ENCODE data around the gene DOCK10. TPM values are rescaled to one million over a fixed set of nuclear protein-coding genes. Genes with fewer than 3 reads are reported as not detected.
A peak's percentile ranks its signal among the peaks of the same experiment; 100 is the strongest.

The DOCK10 gene
- total and polyA plus RNA-seq, 7 donors, result 3.0 to 11.4 (median 5.4) TPM

DNA sequence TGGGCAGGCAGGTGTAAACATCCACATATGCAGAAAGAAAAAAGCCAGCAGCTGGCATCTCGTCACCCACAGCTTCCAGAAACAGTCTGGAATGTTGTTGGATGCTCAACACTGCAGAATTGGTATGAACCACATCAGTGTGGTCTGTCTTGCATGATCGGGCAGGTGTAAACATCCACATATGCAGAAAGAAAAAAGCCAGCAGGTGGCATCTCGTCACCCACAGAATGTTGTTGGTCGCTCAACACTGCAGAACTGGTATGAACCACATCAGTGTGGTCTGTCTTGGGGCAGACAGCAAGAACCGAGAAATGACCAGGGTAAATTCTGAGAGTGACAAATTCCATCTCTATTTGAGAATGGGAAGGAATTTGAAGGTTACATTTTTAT lies 39.6 kb downstream of the DOCK10 start:
- TF ChIP-seq EP300 (IDR thresholded peaks at IDR 0.05), result no peak
- TF ChIP-seq, protein P1, sequence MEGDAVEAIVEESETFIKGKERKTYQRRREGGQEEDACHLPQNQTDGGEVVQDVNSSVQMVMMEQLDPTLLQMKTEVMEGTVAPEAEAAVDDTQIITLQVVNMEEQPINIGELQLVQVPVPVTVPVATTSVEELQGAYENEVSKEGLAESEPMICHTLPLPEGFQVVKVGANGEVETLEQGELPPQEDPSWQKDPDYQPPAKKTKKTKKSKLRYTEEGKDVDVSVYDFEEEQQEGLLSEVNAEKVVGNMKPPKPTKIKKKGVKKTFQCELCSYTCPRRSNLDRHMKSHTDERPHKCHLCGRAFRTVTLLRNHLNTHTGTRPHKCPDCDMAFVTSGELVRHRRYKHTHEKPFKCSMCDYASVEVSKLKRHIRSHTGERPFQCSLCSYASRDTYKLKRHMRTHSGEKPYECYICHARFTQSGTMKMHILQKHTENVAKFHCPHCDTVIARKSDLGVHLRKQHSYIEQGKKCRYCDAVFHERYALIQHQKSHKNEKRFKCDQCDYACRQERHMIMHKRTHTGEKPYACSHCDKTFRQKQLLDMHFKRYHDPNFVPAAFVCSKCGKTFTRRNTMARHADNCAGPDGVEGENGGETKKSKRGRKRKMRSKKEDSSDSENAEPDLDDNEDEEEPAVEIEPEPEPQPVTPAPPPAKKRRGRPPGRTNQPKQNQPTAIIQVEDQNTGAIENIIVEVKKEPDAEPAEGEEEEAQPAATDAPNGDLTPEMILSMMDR (IDR thresholded peaks at IDR 0.05), result no peak
- no peak for TF ChIP-seq POLR2A (IDR thresholded peaks at IDR 0.05)
- TF ChIP-seq POLR2AphosphoS5 (IDR thresholded peaks at IDR 0.05), result no peak
- no peak overlapping the region for H3K4me3 ChIP-seq
- no peak for DNase-seq
- no peaks in the 10 kb centered on the region for H3K9me3 ChIP-seq
- no peak overlapping the region for H3K27ac ChIP-seq
- WGBS, 2 donors, result 45 to 58% methylated on average over 5 of the region's 5 CpGs
- no peaks in the 10 kb centered on the region for H3K27me3 ChIP-seq
- no peaks in the 10 kb centered on the region for H3K4me1 ChIP-seq
- intact Hi-C loops (cut with DNase I), result no loop called here
- H3K36me3 ChIP-seq, result no peaks in the 10 kb centered on the region

DNA sequence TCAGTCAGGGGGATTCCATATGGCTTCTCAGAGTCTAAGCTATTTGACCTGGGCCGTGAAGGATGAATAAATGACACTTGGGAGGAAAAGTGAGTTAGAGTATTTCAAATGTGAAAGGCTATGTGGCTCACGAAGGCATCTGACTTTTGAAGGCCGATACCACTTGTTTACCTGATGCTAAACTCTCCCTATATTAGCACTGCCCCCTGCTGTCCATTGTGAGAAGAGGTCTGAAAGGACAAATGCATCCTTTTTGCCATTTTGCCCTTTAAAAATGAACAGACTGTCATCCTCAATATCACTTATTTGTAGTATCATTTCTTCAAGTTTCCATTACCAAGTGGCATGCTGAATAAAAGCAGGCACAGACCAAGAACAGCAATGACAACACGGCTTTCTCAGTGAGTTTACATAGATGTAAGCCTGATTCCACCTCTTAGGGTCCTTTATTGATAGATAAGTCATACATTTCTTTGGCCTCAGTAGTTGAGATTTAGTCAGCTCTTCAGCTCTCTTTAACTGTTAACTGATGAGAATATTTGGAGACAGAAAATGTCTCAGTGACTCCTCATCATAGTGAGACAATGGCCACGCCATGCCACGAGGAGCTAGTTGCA lies 40.1 kb downstream of the DOCK10 start:
- TF ChIP-seq, protein P1 (IDR thresholded peaks at IDR 0.05), result peak in 2 of 4 experiments; percentile 27 to 33
- TF ChIP-seq POLR2A (IDR thresholded peaks at IDR 0.05), result no peak
- no peak for DNase-seq
- H3K9me3 ChIP-seq, result no peaks in the 10 kb centered on the region
- H3K4me3 ChIP-seq, result no peak overlapping the region
- H3K27me3 ChIP-seq, result no peaks in the 10 kb centered on the region
- no peaks in the 10 kb centered on the region for H3K36me3 ChIP-seq
- WGBS, 2 donors, result 38 to 50% methylated on average over 6 of the region's 6 CpGs
- H3K4me1 ChIP-seq, result no peaks in the 10 kb centered on the region
- intact Hi-C loops (cut with DNase I), result no loop called here
- H3K27ac ChIP-seq, result no peak overlapping the region

GRCh38 chr2:224999754-225000153 lies 42.5 kb downstream of the DOCK10 start:
- Histone ChIP-seq H3K4me3 (no peak overlapping the region), H3K36me3 (no peaks in the 10 kb centered on the region), H3K4me1 (no peaks in the 10 kb centered on the region), H3K27me3 (no peaks in the 10 kb centered on the region), H3K9me3 (no peaks in the 10 kb centered on the region), H3K27ac (no peak overlapping the region)
- DNase-seq, result no peak
- WGBS, 2 donors, result 94 to 98% methylated on average over 3 of the region's 3 CpGs
- TF ChIP-seq, protein P1 (IDR thresholded peaks at IDR 0.05), result no peak
- TF ChIP-seq POLR2AphosphoS5 (IDR thresholded peaks at IDR 0.05) (no peak), EP300 (IDR thresholded peaks at IDR 0.05) (no peak), POLR2A (IDR thresholded peaks at IDR 0.05) (no peak)
- intact Hi-C loops (cut with DNase I), result no loop called here

DNA sequence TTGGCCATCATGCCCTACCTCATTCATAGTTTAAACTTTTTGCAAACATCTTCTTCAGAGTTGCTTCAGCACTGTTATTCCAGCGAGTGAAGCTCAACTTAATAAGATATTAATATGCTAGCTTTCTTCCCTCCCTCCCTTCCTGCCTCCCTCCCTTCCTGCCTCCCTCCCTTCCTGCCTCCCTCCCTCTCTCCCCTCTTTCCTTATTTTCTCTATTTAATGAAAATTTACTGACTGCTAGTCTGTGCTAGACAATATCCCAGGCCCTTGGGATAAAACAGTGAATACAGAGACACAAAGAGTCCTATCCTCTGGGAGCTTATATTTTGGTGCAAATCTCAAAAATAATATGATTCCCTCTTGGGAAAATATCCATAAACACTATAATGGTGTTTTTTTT lies 42.9 kb downstream of the DOCK10 start:
- DNase-seq, result no peak
- Histone ChIP-seq H3K36me3 (no peaks in the 10 kb centered on the region), H3K4me1 (no peaks in the 10 kb centered on the region), H3K27ac (no peak overlapping the region), H3K4me3 (no peak overlapping the region), H3K9me3 (no peaks in the 10 kb centered on the region), H3K27me3 (no peaks in the 10 kb centered on the region)
- WGBS, 2 donors, result 79 to 90% methylated on average over 1 of the region's 1 CpG
- intact Hi-C loops (cut with DNase I), result no loop called here
- TF ChIP-seq POLR2A (IDR thresholded peaks at IDR 0.05) (no peak), POLR2AphosphoS5 (IDR thresholded peaks at IDR 0.05) (no peak), EP300 (IDR thresholded peaks at IDR 0.05) (no peak)
- TF ChIP-seq, protein P1 (IDR thresholded peaks at IDR 0.05), result no peak

DNA sequence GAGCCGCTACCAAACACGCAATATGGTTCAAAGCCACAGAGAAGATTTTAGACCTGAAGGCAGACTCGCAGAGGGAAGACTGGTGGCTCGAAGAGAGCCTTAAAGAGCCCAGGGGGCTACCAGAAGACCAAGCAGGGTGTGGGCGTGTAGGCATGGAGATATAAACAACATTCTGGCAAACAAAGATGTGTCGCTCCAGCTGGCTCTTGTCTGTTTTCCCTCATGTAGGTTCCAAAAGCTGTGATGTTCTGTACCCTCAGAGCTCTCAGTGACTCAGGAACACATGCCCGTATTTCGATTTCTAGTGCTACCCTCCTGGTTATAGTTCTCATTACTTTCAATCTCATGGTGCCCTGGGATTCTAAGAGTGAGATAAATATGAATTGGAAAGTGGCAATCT lies 44.5 kb downstream of the DOCK10 start:
- Histone ChIP-seq H3K36me3 (no peaks in the 10 kb centered on the region), H3K27me3 (no peaks in the 10 kb centered on the region), H3K27ac (no peak overlapping the region), H3K4me1 (no peaks in the 10 kb centered on the region), H3K9me3 (no peaks in the 10 kb centered on the region), H3K4me3 (no peak overlapping the region)
- WGBS, 2 donors, result 85 to 87% methylated on average over 8 of the region's 8 CpGs
- TF ChIP-seq POLR2A (IDR thresholded peaks at IDR 0.05) (no peak), POLR2AphosphoS5 (IDR thresholded peaks at IDR 0.05) (no peak), EP300 (IDR thresholded peaks at IDR 0.05) (no peak)
- TF ChIP-seq, protein P1 (IDR thresholded peaks at IDR 0.05), result no peak
- intact Hi-C loops (cut with DNase I), result no loop called here
- no peak for DNase-seq

Measured in sigmoid colon (tissue), 7 donors.